A549 (cell line): ENCODE results near the gene RPS23. TPM values are rescaled to one million over a fixed set of nuclear protein-coding genes. Genes with fewer than 3 reads are reported as not detected.

Experiments
- ATAC-seq, 2 experiments: fragments of 200-7000 bp in 1 of 2; fragments of >200 bp in 1 of 2; cut with Nextera tagmentation in 1 of 2; cut with Tn5 transposase in 1 of 2; 3 replicates each; pipeline versions ENCODE4 v1.8.0 to v1.9.1; 2018 to 2020; ENCODE audit warnings: mild to moderate bottlenecking in 1 of 2, moderate library complexity in 1 of 2
- CTCF ChIA-PET: fragments of 300-600 bp; sonication (Branson Sonifier 250); formaldehyde crosslinking; extraction: SDS; loops from one replicate; lab custom pipeline; 2021; ENCODE audit warnings: antibody characterized with exemption, inconsistent platforms; lab: Yijun Ruan, JAX
- POLR2A ChIA-PET: fragments of 350-600 bp; formaldehyde crosslinking; extraction: SDS; loops from one replicate; lab custom pipeline; 2021; ENCODE audit warnings: antibody characterized with exemption, inconsistent platforms; lab: Yijun Ruan, JAX
- DNase-seq, 2 experiments: peaks; one replicate each; pipeline versions ENCODE4 v3.0.0 to v3.0.0-alpha.2; 2011 to 2016; ENCODE audit warnings: low read depth in 1 of 2, low spot score in 1 of 2
- FAIRE-seq: peaks from 2 replicates; lab custom pipeline; 2011; peaks lifted over from hg19 to GRCh38; lab: Jason Lieb, UNC
- H3K27ac ChIP-seq, 2 experiments: fragments of >200 bp; sonication (Bioruptor Twin); formaldehyde crosslinking; 3 replicates each; pipeline ENCODE4 v1.5.1; 2016 to 2017
- H3K4me1 ChIP-seq: fragments of >200 bp; sonication (Bioruptor Twin); formaldehyde crosslinking; 3 replicates; pipeline ENCODE4 v1.6.1; 2016
- H3K4me2 ChIP-seq: fragments of >200 bp; sonication (Bioruptor Twin); formaldehyde crosslinking; 3 replicates; pipeline ENCODE4 v1.6.1; 2016
- H3K4me3 ChIP-seq: fragments of >200 bp; sonication (Bioruptor Twin); formaldehyde crosslinking; 3 replicates; pipeline ENCODE4 v1.5.1; 2016
- H3K9me3 ChIP-seq: fragments of >200 bp; sonication (Bioruptor Twin); formaldehyde crosslinking; 3 replicates; pipeline ENCODE4 v1.6.1; 2016
- BCL3 ChIP-seq: fragments of >200 bp; sonication (Bioruptor Twin); formaldehyde crosslinking; IDR thresholded peaks from 3 replicates; pipeline ENCODE4 v1.6.1; 2016
- BHLHE40 ChIP-seq: IDR thresholded peaks from 2 replicates; pipeline ENCODE4 v1.6.1; 2012; ENCODE audit warnings: low read depth, low read length, inconsistent platforms
- CBX8 ChIP-seq: fragments of 200-600 bp; sonication (generic); IDR thresholded peaks from 2 replicates; pipeline ENCODE4 v1.6.1; 2016
- CHD2 ChIP-seq: fragments of 150-350 bp; IDR thresholded peaks from 2 replicates; pipeline ENCODE4 v1.6.1; 2014; ENCODE audit warnings: low read length; ENCODE audit not compliant: partially characterized antibody
- CHD4 ChIP-seq: fragments of 200-600 bp; sonication (generic); IDR thresholded peaks from 2 replicates; pipeline ENCODE4 v1.6.1; 2016; ENCODE audit warnings: antibody characterized with exemption, mild to moderate bottlenecking, borderline replicate concordance
- CTCF ChIP-seq: fragments of >200 bp; sonication (Bioruptor Twin); formaldehyde crosslinking; IDR thresholded peaks from 3 replicates; pipeline ENCODE4 v1.5.1; 2016
- E2F6 ChIP-seq: IDR thresholded peaks from 2 replicates; pipeline ENCODE4 v1.6.1; 2012; ENCODE audit warnings: low read depth, borderline replicate concordance
- EHMT2 ChIP-seq: fragments of 200-600 bp; sonication (generic); IDR thresholded peaks from 2 replicates; pipeline ENCODE4 v1.6.1; 2016; ENCODE audit warnings: antibody characterized with exemption, low read depth, mild to moderate bottlenecking, moderate library complexity
- ELK1 ChIP-seq: fragments of 150-350 bp; IDR thresholded peaks from 2 replicates; pipeline ENCODE4 v1.6.1; 2014; ENCODE audit warnings: low read depth, mild to moderate bottlenecking, low read length
- FOSB ChIP-seq: fragments of 250-450 bp; sonication (Bioruptor Pico); IDR thresholded peaks from 2 replicates; pipeline ENCODE4 v1.5.0; 2020; ENCODE audit warnings: mild to moderate bottlenecking, moderate library complexity
- HES2 ChIP-seq: fragments of >200 bp; sonication (Bioruptor Twin); formaldehyde crosslinking; IDR thresholded peaks from 2 replicates; pipeline ENCODE4 v1.6.1; 2016
- HOXA7 ChIP-seq: fragments of 250-450 bp; sonication (Bioruptor Pico); IDR thresholded peaks from 2 replicates; pipeline ENCODE4 v1.5.0; 2020; ENCODE audit warnings: mild to moderate bottlenecking, moderate library complexity
- HOXB5 ChIP-seq: fragments of 250-450 bp; sonication (Bioruptor Pico); IDR thresholded peaks from 2 replicates; pipeline ENCODE4 v1.5.0; 2020; ENCODE audit warnings: mild to moderate bottlenecking, moderate library complexity
- KDM5A ChIP-seq: fragments of 200-600 bp; sonication (generic); IDR thresholded peaks from 2 replicates; pipeline ENCODE4 v1.6.1; 2016; ENCODE audit warnings: antibody characterized with exemption, mild to moderate bottlenecking
- MAFK ChIP-seq: fragments of 450-650 bp; IDR thresholded peaks from 2 replicates; pipeline ENCODE4 v1.6.1; 2014; ENCODE audit not compliant: partially characterized antibody
- MAX ChIP-seq: IDR thresholded peaks from 2 replicates; pipeline ENCODE4 v1.6.1; 2012
- NFE2L2 ChIP-seq: fragments of 150-350 bp; conservative IDR thresholded peaks from 2 replicates; pipeline ENCODE4 v1.6.1; 2014; ENCODE audit warnings: low read length
- NPAS2 ChIP-seq: fragments of 250-450 bp; sonication (Bioruptor Pico); IDR thresholded peaks from 2 replicates; pipeline ENCODE4 v1.8.0; 2022; ENCODE audit warnings: mild to moderate bottlenecking, moderate library complexity, borderline replicate concordance
- PHF8 ChIP-seq: fragments of 200-600 bp; sonication (generic); IDR thresholded peaks from 2 replicates; pipeline ENCODE4 v1.6.1; 2016; ENCODE audit warnings: low read depth, mild to moderate bottlenecking, antibody characterized with exemption, moderate library complexity, borderline replicate concordance
- RAD21 ChIP-seq, 2 experiments: fragments of >200 bp in 1 of 2; sonication (Bioruptor Twin) in 1 of 2; formaldehyde crosslinking in 1 of 2; IDR thresholded peaks in 1 of 2; conservative IDR thresholded peaks in 1 of 2; 2 replicates in 1 of 2; 3 replicates in 1 of 2; pipeline ENCODE4 v1.6.1; 2012 to 2018; ENCODE audit warnings: inconsistent platforms in 1 of 2
- RARB ChIP-seq: fragments of 250-450 bp; sonication (Bioruptor Pico); IDR thresholded peaks from 2 replicates; pipeline ENCODE4 v1.8.0; 2021; ENCODE audit warnings: mild to moderate bottlenecking, moderate library complexity
- RCOR1 ChIP-seq: fragments of 150-350 bp; IDR thresholded peaks from 2 replicates; pipeline ENCODE4 v1.6.1; 2014; ENCODE audit warnings: antibody characterized with exemption, low read length, low read depth
- RFX5 ChIP-seq: fragments of 450-650 bp; IDR thresholded peaks from 2 replicates; pipeline ENCODE4 v1.7.1; 2014; ENCODE audit warnings: antibody characterized with exemption, mild to moderate bottlenecking, moderate library complexity
- SREBF2 ChIP-seq: fragments of 450-650 bp; IDR thresholded peaks from 2 replicates; pipeline ENCODE4 v1.6.1; 2014; ENCODE audit warnings: mild to moderate bottlenecking, moderate library complexity
- TP53 ChIP-seq: fragments of 250-450 bp; sonication (Bioruptor Pico); IDR thresholded peaks from 2 replicates; pipeline ENCODE4 v1.5.0; 2021; ENCODE audit warnings: mild to moderate bottlenecking, moderate library complexity
- ZFP36 ChIP-seq: fragments of 450-650 bp; IDR thresholded peaks from 2 replicates; pipeline ENCODE4 v1.6.1; 2014; ENCODE audit warnings: borderline replicate concordance; ENCODE audit not compliant: partially characterized antibody
- WGBS: methylation state at CpG from one replicate; pipeline ENCODE4 v1.1.6; 2017; ENCODE audit errors: missing lambda C conversion rate; 5-methylcytosine and 5-hydroxymethylcytosine counted together
- polyA plus RNA-seq, 4 experiments: library from polyadenylated mRNA; depleted of rRNA in 3 of 4; stranded (reverse); fragments of >200 nt; fragmentation: RNase III in 1 of 4; extraction: RNeasy Plus Mini Kit Qiagen cat#74134 plus additional on column Dnase treatment in 1 of 4; gene quantifications; 2 replicates in 3 of 4; 3 replicates in 1 of 4; pipeline ENCODE4 v1.2.3, GENCODE V29; 2011 to 2017

RPS23 gene
- polyA plus RNA-seq, 2 of the 4 experiments (the other 2 are of a cell fraction): 4,112 to 5,033 TPM

GRCh38 chr5:82244854-82245635 is 33.1 kb downstream of the RPS23 start:
- no peak for DNase-seq
- Histone ChIP-seq H3K4me1 (no peaks in the 10 kb centered on the region), H3K9me3 (peaks cover 15% of the 10 kb centered on the region)
- POLR2A ChIA-PET: no interaction called here
- 78% methylated on average over 6 of the region's 6 CpGs for WGBS
- no peak for TF ChIP-seq RARB (CRISPR knock-in tag)
- peak; percentile 75 for TF ChIP-seq MAFK
- no peak for TF ChIP-seq CHD4
- no peak for TF ChIP-seq FOSB (CRISPR knock-in tag)
- TF ChIP-seq HOXA7 (CRISPR knock-in tag): no peak
- no peak for TF ChIP-seq SREBF2
- TF ChIP-seq PHF8: no peak
- peak in 1 of 2 experiments; percentile 11; a peak in 1 of 5 replicates for TF ChIP-seq RAD21 (conservative IDR thresholded peaks at IDR 0.05 in 1 of 2, IDR thresholded peaks at IDR 0.05 in 1 of 2)
- TF ChIP-seq, all 56 proteins: peak for 2
- no peak for FAIRE-seq
- H3K4me2 ChIP-seq: no peak overlapping the region
- CTCF ChIA-PET: no interaction called here
- H3K27ac ChIP-seq: no peak overlapping the region
- no peak overlapping the region for H3K4me3 ChIP-seq
- ATAC-seq: no peak

GRCh38 chr5:82244151-82244550 is 34.0 kb downstream of the RPS23 start:
- ATAC-seq: no peak
- Histone ChIP-seq H3K27ac (no peak overlapping the region), H3K4me1 (no peaks in the 10 kb centered on the region), H3K9me3 (peaks cover 15% of the 10 kb centered on the region), H3K4me3 (no peak overlapping the region), H3K4me2 (no peak overlapping the region)
- CTCF ChIA-PET: interaction anchor here (1.5 kb wide), 1 partner anchor 9 kb away, joined by 4 read pairs; no protein-coding TSS in a partner anchor
- 95% methylated on average over 2 of the region's 2 CpGs for WGBS
- POLR2A ChIA-PET: no interaction called here
- DNase-seq: no peak
- TF ChIP-seq HOXB5 (CRISPR knock-in tag): no peak
- TF ChIP-seq CBX8: no peak
- no peak for TF ChIP-seq NFE2L2
- no peak for TF ChIP-seq ELK1
- no peak for TF ChIP-seq PHF8
- no peak for TF ChIP-seq EHMT2
- TF ChIP-seq ZFP36: no peak
- no peak for FAIRE-seq

GRCh38 chr5:82234885-82235284 is 43.3 kb downstream of the RPS23 start:
- H3K9me3 ChIP-seq: no peaks in the 10 kb centered on the region
- ChIA-PET CTCF (interaction anchor here (1.4 to 2.1 kb wide), 2 partner anchors 8 to 9 kb away, joined by 4 to 12 read pairs; no protein-coding TSS in a partner anchor), POLR2A (no interaction called here)
- DNase-seq (no peak), FAIRE-seq (no peak), ATAC-seq (no peak)
- 67% methylated on average over 5 of the region's 5 CpGs for WGBS
- no peaks in the 10 kb centered on the region for H3K4me1 ChIP-seq
- no peak overlapping the region for H3K4me2 ChIP-seq
- H3K4me3 ChIP-seq: no peak overlapping the region
- no peak overlapping the region for H3K27ac ChIP-seq
- TF ChIP-seq ELK1: no peak
- no peak for TF ChIP-seq TP53
- no peak for TF ChIP-seq RAD21 (conservative IDR thresholded peaks at IDR 0.05 in 1 of 2, IDR thresholded peaks at IDR 0.05 in 1 of 2)
- TF ChIP-seq BCL3: no peak
- TF ChIP-seq CHD2: no peak
- no peak for TF ChIP-seq RFX5
- TF ChIP-seq NPAS2 (CRISPR knock-in tag): no peak
- TF ChIP-seq FOSB (CRISPR knock-in tag): no peak
- no peak for TF ChIP-seq PHF8
- TF ChIP-seq KDM5A: no peak
- TF ChIP-seq HES2: no peak
- no peak for TF ChIP-seq E2F6
- TF ChIP-seq MAFK: no peak
- TF ChIP-seq MAX: no peak
- no peak for TF ChIP-seq CTCF
- no peak for TF ChIP-seq BHLHE40
- no peak for TF ChIP-seq RCOR1
